Liver (tissue), 9 donors: ENCODE data around the gene TMEM161B. TPM values are rescaled to one million over a fixed set of nuclear protein-coding genes. Genes with fewer than 3 reads are reported as not detected.

Source experiments
- DNase-seq: peaks from one replicate; pipeline ENCODE4 v3.0.0-alpha.2; 2017; ENCODE audit warnings: low spot score
- H3K27ac ChIP-seq, 2 donors: one replicate each; pipeline ENCODE4 v1.7.0; 2013; ENCODE audit warnings: inconsistent platforms in 2 of 2, low read length in 2 of 2, control low read depth in 1 of 2, low read depth in 1 of 2, mild to moderate bottlenecking in 1 of 2
- H3K27me3 ChIP-seq, 4 donors: one replicate each; pipeline versions ENCODE4 v1.6.1 to v1.7.0; 2013; ENCODE audit warnings: low read length in 3 of 4, inconsistent platforms in 1 of 4, mild to moderate bottlenecking in 1 of 4, moderate library complexity in 1 of 4; ENCODE audit not compliant: control insufficient read depth in 4 of 4, insufficient read depth in 4 of 4
- H3K36me3 ChIP-seq, 4 donors: one replicate each; pipeline versions ENCODE4 v1.6.1 to v1.7.0; 2013; ENCODE audit warnings: low read length in 3 of 4, mild to moderate bottlenecking in 3 of 4, low read depth in 1 of 4, moderate library complexity in 1 of 4; ENCODE audit not compliant: control insufficient read depth in 4 of 4, insufficient read depth in 3 of 4
- H3K4me1 ChIP-seq, 4 donors: one replicate each; pipeline versions ENCODE4 v1.6.1 to v1.7.0; 2013; ENCODE audit warnings: low read length in 3 of 4, mild to moderate bottlenecking in 3 of 4, moderate library complexity in 1 of 4; ENCODE audit not compliant: control insufficient read depth in 4 of 4, insufficient read depth in 4 of 4
- H3K4me3 ChIP-seq, 3 donors: one replicate each; pipeline versions ENCODE4 v1.6.1 to v1.7.0; 2013; ENCODE audit warnings: low read length in 3 of 3, control low read depth in 1 of 3, low read depth in 1 of 3, mild to moderate bottlenecking in 1 of 3
- H3K9ac ChIP-seq, 2 donors: one replicate each; pipeline ENCODE4 v1.7.0; 2013; ENCODE audit warnings: low read length in 2 of 2, mild to moderate bottlenecking in 2 of 2, moderate library complexity in 2 of 2, control low read depth in 1 of 2, low read depth in 1 of 2
- H3K9me3 ChIP-seq, 4 donors: one replicate each; pipeline versions ENCODE4 v1.6.1 to v1.7.0; 2013; ENCODE audit warnings: low read length in 3 of 4; ENCODE audit not compliant: control insufficient read depth in 4 of 4
- ATF3 ChIP-seq: IDR thresholded peaks from 2 replicates; pipeline ENCODE4 v1.6.1; 2016; ENCODE audit warnings: antibody characterized with exemption
- CTCF ChIP-seq: fragments of 150-350 bp; IDR thresholded peaks from 2 replicates; pipeline ENCODE4 v1.5.1; 2017; ENCODE audit warnings: improper control_type of control experiment, low read depth, low read length; ENCODE audit not compliant: missing input control
- EGR1 ChIP-seq, 2 donors: IDR thresholded peaks; 2 replicates each; pipeline ENCODE4 v1.6.1; 2016 to 2018; ENCODE audit warnings: antibody characterized with exemption in 2 of 2, low read depth in 2 of 2
- FOXA1 ChIP-seq: IDR thresholded peaks from 2 replicates; pipeline ENCODE4 v1.6.1; 2016; ENCODE audit warnings: antibody characterized with exemption
- FOXA2 ChIP-seq: IDR thresholded peaks from 2 replicates; pipeline ENCODE4 v1.6.1; 2016; ENCODE audit warnings: antibody characterized with exemption
- GABPA ChIP-seq, 2 donors: IDR thresholded peaks in 1 of 2; conservative IDR thresholded peaks in 1 of 2; 2 replicates each; pipeline ENCODE4 v1.6.1; 2016; ENCODE audit warnings: antibody characterized with exemption in 2 of 2, mild to moderate bottlenecking in 1 of 2, moderate library complexity in 1 of 2
- HNF4A ChIP-seq, 2 donors: conservative IDR thresholded peaks; 2 replicates each; pipeline ENCODE4 v1.6.1; 2016; ENCODE audit warnings: antibody characterized with exemption in 2 of 2, mild to moderate bottlenecking in 2 of 2
- HNF4G ChIP-seq: IDR thresholded peaks from 2 replicates; pipeline ENCODE4 v1.6.1; 2016; ENCODE audit warnings: antibody characterized with exemption
- JUND ChIP-seq, 2 donors: IDR thresholded peaks; 2 replicates each; pipeline ENCODE4 v1.6.1; 2016; ENCODE audit warnings: antibody characterized with exemption in 2 of 2
- MAX ChIP-seq: IDR thresholded peaks from 2 replicates; pipeline ENCODE4 v1.6.1; 2016; ENCODE audit warnings: antibody characterized with exemption
- NR2F2 ChIP-seq: IDR thresholded peaks from 2 replicates; pipeline ENCODE4 v1.6.1; 2016; ENCODE audit warnings: antibody characterized with exemption
- RAD21 ChIP-seq, 2 donors: IDR thresholded peaks; 2 replicates each; pipeline ENCODE4 v1.6.1; 2016; ENCODE audit warnings: antibody characterized with exemption in 2 of 2, mild to moderate bottlenecking in 2 of 2
- REST ChIP-seq: IDR thresholded peaks from 2 replicates; pipeline ENCODE4 v1.6.1; 2016; ENCODE audit warnings: antibody characterized with exemption, mild to moderate bottlenecking
- RXRA ChIP-seq, 2 donors: IDR thresholded peaks; 2 replicates each; pipeline ENCODE4 v1.6.1; 2017 to 2018; ENCODE audit warnings: antibody characterized with exemption in 2 of 2, mild to moderate bottlenecking in 1 of 2
- SP1 ChIP-seq: IDR thresholded peaks from 2 replicates; pipeline ENCODE4 v1.6.1; 2018; ENCODE audit warnings: antibody characterized with exemption, mild to moderate bottlenecking
- TAF1 ChIP-seq: conservative IDR thresholded peaks from 2 replicates; pipeline ENCODE4 v1.6.1; 2016; ENCODE audit warnings: antibody characterized with exemption, mild to moderate bottlenecking
- YY1 ChIP-seq: IDR thresholded peaks from 2 replicates; pipeline ENCODE4 v1.6.1; 2016; ENCODE audit warnings: antibody characterized with exemption, mild to moderate bottlenecking
- ZBTB33 ChIP-seq: IDR thresholded peaks from 2 replicates; pipeline ENCODE4 v1.6.1; 2016; ENCODE audit warnings: antibody characterized with exemption
- WGBS: extraction: QIAGEN DNeasy Blood & Tissue Kit; methylation state at CpG from one replicate; pipeline ENCODE4 v1.1.7; 2013; 5-methylcytosine and 5-hydroxymethylcytosine counted together
- polyA plus RNA-seq, 2 donors: library from polyadenylated mRNA; stranded (reverse) in 1 of 2; unstranded in 1 of 2; fragments of 200-250 nt in 1 of 2; fragments of >200 nt in 1 of 2; fragmentation: Nextera tagmentation in 1 of 2; extraction: Ambion mirVana in 1 of 2; gene quantifications; one replicate each; pipeline versions ENCODE4 v1.2.1 to v1.2.3, GENCODE V29; 2013 to 2015
- total RNA-seq, 2 donors: library from RNA; depleted of rRNA; stranded (reverse); fragments of >200 nt; gene quantifications; one replicate each; pipeline ENCODE4 v1.2.3, GENCODE V29; 2014
- donor health status: healthy.
- donor health status: healthy.
- donor health status: healthy.
- donor health status: healthy.
- donor health status: healthy.

The TMEM161B gene
- total and polyA plus RNA-seq, 4 donors = 3.9 to 14.2 (median 8.6) TPM

GRCh38 chr5:88154891-88155290, 113.8 kb downstream of the TMEM161B start:
- Histone ChIP-seq H3K36me3 (no peaks in the 10 kb centered on the region), H3K4me3 (no peak overlapping the region), H3K9me3 (peaks cover 0 to 5% (median 0%) of the 10 kb centered on the region in 4 donors), H3K27me3 (peaks cover 0 to 2% (median 0%) of the 10 kb centered on the region in 4 donors), H3K9ac (no peak overlapping the region), H3K4me1 (no peaks in the 10 kb centered on the region), H3K27ac (no peak overlapping the region)
- WGBS = 95% methylated on average over 1 of the region's 1 CpG
- no peak for DNase-seq
- TF ChIP-seq RXRA (IDR thresholded peaks at IDR 0.05) (no peak), YY1 (no peak), MAX (no peak), ZBTB33 (no peak), NR2F2 (no peak), EGR1 (IDR thresholded peaks at IDR 0.05; ENCODE audit: low read depth in 2 of 2) (no peak), GABPA (IDR thresholded peaks at IDR 0.05 in 1 of 2, conservative IDR thresholded peaks at IDR 0.05 in 1 of 2) (no peak), TAF1 (no peak), FOXA1 (no peak), SP1 (no peak), HNF4A (conservative IDR thresholded peaks at IDR 0.05) (no peak), HNF4G (no peak), RAD21 (IDR thresholded peaks at IDR 0.05) (no peak)

- Histone ChIP-seq H3K4me1 (peaks cover 0 to 4% (median 1%) of the 10 kb centered on the region in 4 donors), H3K9ac (no peak overlapping the region), H3K27me3 (peaks cover 0 to 2% (median 0%) of the 10 kb centered on the region in 4 donors), H3K27ac (no peak overlapping the region), H3K4me3 (no peak overlapping the region), H3K36me3 (no peaks in the 10 kb centered on the region), H3K9me3 (peaks cover 0 to 5% (median 0%) of the 10 kb centered on the region in 4 donors)
- TF ChIP-seq SP1 (no peak), RXRA (IDR thresholded peaks at IDR 0.05) (no peak), EGR1 (IDR thresholded peaks at IDR 0.05; ENCODE audit: low read depth in 2 of 2) (no peak), HNF4A (conservative IDR thresholded peaks at IDR 0.05) (no peak), ATF3 (no peak), GABPA (IDR thresholded peaks at IDR 0.05 in 1 of 2, conservative IDR thresholded peaks at IDR 0.05 in 1 of 2) (no peak), TAF1 (no peak), REST (no peak), FOXA1 (no peak), FOXA2 (no peak), NR2F2 (no peak), MAX (no peak), YY1 (no peak), RAD21 (IDR thresholded peaks at IDR 0.05) (no peak), HNF4G (no peak), ZBTB33 (no peak), JUND (IDR thresholded peaks at IDR 0.05) (no peak), CTCF (no peak)
- DNase-seq = no peak
These were observed 117.9 kb downstream of the TMEM161B start for GRCh38 chr5:88150747-88151146.
